CD4-positive, alpha-beta T cell (primary cell): ENCODE data around the gene KRTAP5-5. TPM values are rescaled to one million over a fixed set of nuclear protein-coding genes. Genes with fewer than 3 reads are reported as not detected.
A peak's percentile ranks its signal among the peaks of the same experiment; 100 is the strongest.
"Not testable (repeated sequence)": the region's sequence is repeated elsewhere in the genome, so short reads cannot be mapped to it uniquely, and the experiment has no call there.

ENCODE experiments used
- ATAC-seq: fragments of 200-7000 bp; cut with Tn5 transposase; one replicate; pipeline ENCODE4 v1.10.0; 2022; ENCODE audit warnings: mild to moderate bottlenecking; ENCODE audit not compliant: poor library complexity
- CTCF ChIA-PET: fragments of 350-600 bp; sonication (Branson Sonifier 250); formaldehyde crosslinking; loops from one replicate; lab custom pipeline; 2021; ENCODE audit warnings: antibody characterized with exemption, inconsistent platforms; lab: Charles Lee
- POLR2A ChIA-PET: fragments of 350-600 bp; sonication (Branson Sonifier 250); formaldehyde crosslinking; loops from one replicate; lab custom pipeline; 2021; ENCODE audit warnings: antibody characterized with exemption, inconsistent platforms; lab: Charles Lee
- DNase-seq, 14 experiments: peaks; one replicate each; pipeline ENCODE4 v3.0.0-alpha.2; 2013 to 2020; ENCODE audit warnings: mixed read lengths in 2 of 14
- H3K27ac ChIP-seq, 2 donors: one replicate each; pipeline versions ENCODE4 v1.5.1 to v1.7.0; 2013; ENCODE audit warnings: low read length in 2 of 2, low read depth in 1 of 2, mild to moderate bottlenecking in 1 of 2
- H3K27me3 ChIP-seq, 2 experiments: 1 replicate in 1 of 2; 2 replicates in 1 of 2; pipeline versions ENCODE4 v1.6.1 to v1.7.0; 2013; ENCODE audit warnings: low read length in 2 of 2, control low read depth in 1 of 2, mild to moderate bottlenecking in 1 of 2, moderate library complexity in 1 of 2; ENCODE audit not compliant: insufficient read depth in 2 of 2, control insufficient read depth in 1 of 2
- H3K36me3 ChIP-seq: one replicate; pipeline ENCODE4 v1.6.1; 2013; ENCODE audit warnings: low read length, control low read depth; ENCODE audit not compliant: insufficient read depth
- H3K4me1 ChIP-seq: one replicate; pipeline ENCODE4 v1.6.1; 2013; ENCODE audit warnings: low read length, control low read depth; ENCODE audit not compliant: insufficient read depth
- H3K4me3 ChIP-seq: one replicate; pipeline ENCODE4 v1.5.1; 2013; ENCODE audit warnings: mild to moderate bottlenecking, low read length, moderate library complexity
- H3K9me3 ChIP-seq, 2 experiments: 1 replicate in 1 of 2; 2 replicates in 1 of 2; pipeline versions ENCODE4 v1.6.1 to v1.7.0; 2013; ENCODE audit warnings: low read length in 2 of 2, mild to moderate bottlenecking in 2 of 2, control low read depth in 1 of 2, moderate library complexity in 1 of 2; ENCODE audit not compliant: control insufficient read depth in 1 of 2, insufficient read depth in 1 of 2
- H3K27ac Mint-ChIP-seq: one replicate; pipeline ENCODE4 v1.8.0; 2020; ENCODE audit warnings: mixed read lengths
- H3K27me3 Mint-ChIP-seq: one replicate; pipeline ENCODE4 v1.8.0; 2021; ENCODE audit warnings: mixed read lengths
- H3K36me3 Mint-ChIP-seq: one replicate; pipeline ENCODE4 v1.8.0; 2021; ENCODE audit warnings: low read depth, mixed read lengths
- H3K4me1 Mint-ChIP-seq: one replicate; pipeline ENCODE4 v1.8.0; 2021; ENCODE audit warnings: low read depth, mixed read lengths
- H3K4me3 Mint-ChIP-seq: one replicate; pipeline ENCODE4 v1.8.0; 2020; ENCODE audit warnings: mild to moderate bottlenecking, mixed read lengths
- H3K9me3 Mint-ChIP-seq: one replicate; pipeline ENCODE4 v1.8.0; 2020; ENCODE audit warnings: mixed read lengths
- CTCF ChIP-seq: fragments of 200-600 bp; IDR thresholded peaks from one replicate; pipeline ENCODE4 v1.8.0; 2022; ENCODE audit warnings: antibody characterized with exemption, mild to moderate bottlenecking
- intact Hi-C, 2 experiments: fragments of 100-400 bp; cut with DNase I in 1 of 2; cut with micrococcal nuclease in 1 of 2; formaldehyde crosslinking; loops; one replicate each; pipeline versions ENCODE4 v1.15.1 to v1.9.0; 2023 to 2025; cut with DNase I, micrococcal nuclease
- total RNA-seq, 174 experiments: library from RNA in 2 of 174; stranded (reverse) in 2 of 174; gene quantifications; one replicate each; pipeline ENCODE4 v1.2.3 and lab custom pipeline; 2021 to 2026

The KRTAP5-5 gene
- total RNA-seq, 2 experiments from 2014 or later: not detected

GRCh38 chr11:1597994-1598380 is 31.6 kb upstream of the KRTAP5-5 start, which contains the start of gene KRTAP5-2:
KRTAP5-2 (minus strand) TSS chr11:1598294; CDS start chr11:1598250, 44 bp downstream.
- Mint-ChIP-seq H3K4me1 (peaks cover 13% of the 10 kb centered on the region), H3K27me3 (peaks cover 62% of the 10 kb centered on the region), H3K4me3 (no peak within 1 kb of the TSS), H3K36me3 (no peaks in the 10 kb centered on the region), H3K9me3 (no peaks in the 10 kb centered on the region), H3K27ac (no peak within 1 kb of the TSS)
- intact Hi-C loops: no loop called here
- TF ChIP-seq CTCF: no peak
- no peaks in the 10 kb centered on the region for H3K36me3 ChIP-seq
- CTCF ChIA-PET: no interaction called here
- POLR2A ChIA-PET: interaction anchor here (0.6 to 1.2 kb wide), 3 partner anchors 9 to 961 kb away, joined by 3 read pairs; no protein-coding TSS in a partner anchor
- no peak within 1 kb of the TSS for H3K4me3 ChIP-seq
- no peaks in the 10 kb centered on the region for H3K9me3 ChIP-seq
- H3K27ac ChIP-seq: no peak within 1 kb of the TSS
- H3K4me1 ChIP-seq: peaks cover 7% of the 10 kb centered on the region
- no peak for ATAC-seq
- peaks cover 4 to 10% of the 10 kb centered on the region in 2 experiments for H3K27me3 ChIP-seq
- no peak for DNase-seq

- H3K36me3 Mint-ChIP-seq, H3K36me3 ChIP-seq, H3K4me3 Mint-ChIP-seq, H3K27me3 ChIP-seq, H3K4me1 ChIP-seq, H3K4me3 ChIP-seq, ATAC-seq, H3K27ac Mint-ChIP-seq, H3K9me3 ChIP-seq, DNase-seq, CTCF ChIA-PET, H3K9me3 Mint-ChIP-seq, intact Hi-C loops, H3K27ac ChIP-seq: not testable (repeated sequence)
- POLR2A ChIA-PET: interaction anchor here (0.6 to 1.2 kb wide), 2 partner anchors 24 to 960 kb away, joined by 3 read pairs; no protein-coding TSS in a partner anchor
- Mint-ChIP-seq H3K4me1 (peaks cover 13% of the 10 kb centered on the region), H3K27me3 (peaks cover 63% of the 10 kb centered on the region)
Observed at GRCh38 chr11:1598406-1598805, 31.2 kb upstream of the KRTAP5-5 start.

- CTCF ChIA-PET: no interaction called here
- ATAC-seq: peak; percentile 26
Observed at GRCh38 chr11:1598816-1599215, 30.8 kb upstream of the KRTAP5-5 start.

More at GRCh38 chr11:1598816-1599215, 30.8 kb upstream of the KRTAP5-5 start:
- Mint-ChIP-seq H3K4me3 (no peak overlapping the region), H3K27me3 (peaks cover 60% of the 10 kb centered on the region), H3K27ac (no peak overlapping the region), H3K36me3 (no peaks in the 10 kb centered on the region), H3K9me3 (no peaks in the 10 kb centered on the region), H3K4me1 (peaks cover 13% of the 10 kb centered on the region)
- no peaks in the 10 kb centered on the region for H3K36me3 ChIP-seq
- TF ChIP-seq CTCF: no peak
- H3K27ac ChIP-seq: no peak overlapping the region
- H3K9me3 ChIP-seq: no peaks in the 10 kb centered on the region
- peaks cover 7% of the 10 kb centered on the region for H3K4me1 ChIP-seq
- peaks cover 4 to 10% of the 10 kb centered on the region in 2 experiments for H3K27me3 ChIP-seq
- POLR2A ChIA-PET: interaction anchor here (1.2 kb wide), 1 partner anchor 24 kb away, joined by 3 read pairs; no protein-coding TSS in a partner anchor
- DNase-seq: peak in 2 of 14 experiments; percentile 35 to 45
- no peak overlapping the region for H3K4me3 ChIP-seq
- intact Hi-C loops: no loop called here
